ENCODE results near the gene PHF21A.
A peak's percentile ranks its signal among the peaks of the same experiment; 100 is the strongest.

The PHF21A gene

DNA sequence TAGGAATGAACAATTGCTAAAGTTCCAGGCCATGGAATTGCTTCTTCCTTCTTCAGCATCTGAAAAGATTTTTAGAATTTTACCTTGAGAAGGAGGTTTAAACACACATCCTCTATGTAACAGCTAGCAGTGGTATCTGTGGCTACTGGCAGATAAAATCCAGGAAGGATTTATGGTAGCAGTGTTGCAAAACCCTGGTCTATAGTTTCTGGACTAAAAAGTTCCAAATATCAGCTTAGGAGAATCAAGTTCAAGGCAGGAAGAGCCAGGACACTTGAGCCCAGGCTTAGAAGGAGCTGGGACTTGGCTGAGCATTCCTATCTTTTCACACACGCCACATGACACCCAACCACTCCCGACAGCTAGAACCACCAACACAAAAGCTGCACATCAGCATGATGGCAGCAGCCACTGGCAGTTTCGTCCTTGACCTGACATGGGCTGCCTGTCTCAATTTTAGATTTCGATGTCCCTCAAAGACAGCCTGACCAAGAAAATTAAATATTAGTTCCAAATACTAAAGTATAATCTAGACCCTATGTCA is 184.7 kb downstream of the PHF21A start:
- peaks cover 6% of the 10 kb centered on the region for H3K4me1 ChIP-seq
- H3K36me3 ChIP-seq (ENCODE audit: control insufficient read depth, insufficient read depth, low read length) = no peaks in the 10 kb centered on the region

DNA sequence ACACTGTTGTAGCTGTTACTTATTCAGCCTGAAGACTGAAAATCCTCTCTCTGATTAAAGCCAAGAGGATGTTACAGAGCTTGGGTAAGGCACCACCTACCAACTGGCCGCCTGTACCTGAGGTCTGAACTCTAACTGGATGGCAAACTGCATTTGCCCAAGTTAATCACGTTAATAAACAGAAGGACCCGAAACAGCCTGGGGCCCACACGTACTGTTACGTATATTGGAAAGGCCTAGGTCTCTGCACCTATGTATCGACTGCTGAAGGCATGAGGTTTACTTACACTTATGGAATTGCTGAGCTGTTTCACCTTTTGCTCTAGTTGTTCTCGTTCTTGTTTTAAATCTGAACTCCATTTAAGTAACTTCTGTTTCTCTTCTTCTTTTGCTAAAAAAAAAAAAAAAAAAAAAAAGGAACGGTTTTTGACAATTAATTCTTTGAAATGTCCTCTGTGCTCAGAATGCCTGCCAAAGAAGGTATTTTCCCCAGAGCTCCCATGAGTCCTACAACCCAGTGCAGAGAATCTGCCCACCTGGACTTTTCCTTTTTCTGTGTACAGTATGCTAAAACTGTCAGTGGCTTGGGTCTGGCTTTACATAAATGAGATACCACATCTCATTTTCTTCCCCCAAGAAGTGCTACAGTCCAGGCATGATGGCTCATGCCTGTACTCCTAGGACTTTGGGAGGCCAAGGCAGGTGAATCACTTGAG is 185.7 kb downstream of the PHF21A start:
- Histone ChIP-seq H3K36me3 (ENCODE audit: control insufficient read depth, insufficient read depth, low read length) (no peaks in the 10 kb centered on the region), H3K4me1 (peaks cover 6% of the 10 kb centered on the region), H3K27ac (peak overlapping the region; percentile 53), H3K79me2 (no peaks in the 10 kb centered on the region), H3K9ac (no peak overlapping the region), H3K27me3 (ENCODE audit: control insufficient read depth, insufficient read depth, low read length) (no peaks in the 10 kb centered on the region), H2AFZ (no peak overlapping the region), H3K4me3 (ENCODE audit: low read depth, low read length) (no peak overlapping the region), H3K4me2 (ENCODE audit: low read length) (no peak overlapping the region), H3K9me3 (ENCODE audit: control insufficient read depth, low read length) (no peaks in the 10 kb centered on the region)
- TF ChIP-seq, protein P1, sequence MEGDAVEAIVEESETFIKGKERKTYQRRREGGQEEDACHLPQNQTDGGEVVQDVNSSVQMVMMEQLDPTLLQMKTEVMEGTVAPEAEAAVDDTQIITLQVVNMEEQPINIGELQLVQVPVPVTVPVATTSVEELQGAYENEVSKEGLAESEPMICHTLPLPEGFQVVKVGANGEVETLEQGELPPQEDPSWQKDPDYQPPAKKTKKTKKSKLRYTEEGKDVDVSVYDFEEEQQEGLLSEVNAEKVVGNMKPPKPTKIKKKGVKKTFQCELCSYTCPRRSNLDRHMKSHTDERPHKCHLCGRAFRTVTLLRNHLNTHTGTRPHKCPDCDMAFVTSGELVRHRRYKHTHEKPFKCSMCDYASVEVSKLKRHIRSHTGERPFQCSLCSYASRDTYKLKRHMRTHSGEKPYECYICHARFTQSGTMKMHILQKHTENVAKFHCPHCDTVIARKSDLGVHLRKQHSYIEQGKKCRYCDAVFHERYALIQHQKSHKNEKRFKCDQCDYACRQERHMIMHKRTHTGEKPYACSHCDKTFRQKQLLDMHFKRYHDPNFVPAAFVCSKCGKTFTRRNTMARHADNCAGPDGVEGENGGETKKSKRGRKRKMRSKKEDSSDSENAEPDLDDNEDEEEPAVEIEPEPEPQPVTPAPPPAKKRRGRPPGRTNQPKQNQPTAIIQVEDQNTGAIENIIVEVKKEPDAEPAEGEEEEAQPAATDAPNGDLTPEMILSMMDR (IDR thresholded peaks at IDR 0.05) = no peak

More for the DNA sequence above, 184.7 kb downstream of the PHF21A start:
- Histone ChIP-seq H3K4me3 (ENCODE audit: low read depth, low read length) (no peak overlapping the region), H3K9me3 (ENCODE audit: control insufficient read depth, low read length) (no peaks in the 10 kb centered on the region), H3K27me3 (ENCODE audit: control insufficient read depth, insufficient read depth, low read length) (no peaks in the 10 kb centered on the region), H3K4me2 (ENCODE audit: low read length) (no peak overlapping the region), H3K27ac (no peak overlapping the region), H2AFZ (no peak overlapping the region), H3K9ac (no peak overlapping the region), H3K79me2 (no peaks in the 10 kb centered on the region)
- TF ChIP-seq, protein P1 (IDR thresholded peaks at IDR 0.05) = no peak

DNA sequence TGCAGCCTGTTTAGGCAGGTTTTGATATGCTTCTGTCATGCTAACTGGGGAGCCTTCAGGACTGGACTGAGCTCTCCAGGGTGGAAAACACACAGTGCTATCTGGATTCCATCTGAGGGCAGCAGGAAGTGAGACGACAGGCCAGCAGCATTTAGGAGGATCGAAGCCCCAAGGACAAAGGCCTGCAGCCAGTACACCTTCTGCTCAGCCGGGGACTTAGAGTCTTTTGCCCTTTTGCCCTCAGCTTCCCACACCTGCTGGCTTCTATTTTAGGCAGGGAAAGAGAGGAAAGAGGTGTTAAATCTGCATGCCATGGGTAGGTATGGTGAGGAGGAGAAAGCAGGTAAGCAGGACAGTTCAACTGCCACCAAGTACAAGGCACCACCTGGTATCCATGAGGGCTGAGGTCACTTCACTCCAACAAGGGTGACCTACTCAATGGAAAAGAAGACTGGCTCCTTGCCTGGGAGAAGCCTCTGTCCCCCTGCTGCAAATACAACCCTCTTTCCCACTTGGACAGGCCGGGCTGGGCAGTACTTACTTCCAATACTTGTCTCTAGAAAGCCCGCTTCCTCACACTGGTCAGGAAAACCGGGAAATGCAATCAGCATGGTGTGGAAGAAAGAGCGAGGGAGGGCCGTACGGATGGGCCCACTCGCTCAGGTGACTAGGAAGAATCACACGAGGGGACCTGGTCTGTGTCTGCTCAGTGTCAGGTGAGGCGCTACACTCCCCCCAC is 186.5 kb downstream of the PHF21A start:
- Histone ChIP-seq H3K4me3 (ENCODE audit: low read depth, low read length) (no peak overlapping the region), H3K79me2 (no peaks in the 10 kb centered on the region), H2AFZ (no peak overlapping the region), H3K9me3 (ENCODE audit: control insufficient read depth, low read length) (no peaks in the 10 kb centered on the region), H3K36me3 (ENCODE audit: control insufficient read depth, insufficient read depth, low read length) (no peaks in the 10 kb centered on the region), H3K27ac (peak overlapping the region; percentile 53), H3K4me1 (peaks cover 6% of the 10 kb centered on the region), H3K27me3 (ENCODE audit: control insufficient read depth, insufficient read depth, low read length) (no peaks in the 10 kb centered on the region), H3K9ac (no peak overlapping the region), H3K4me2 (ENCODE audit: low read length) (no peak overlapping the region)
- TF ChIP-seq, protein P1 (IDR thresholded peaks at IDR 0.05) = no peak

DNA sequence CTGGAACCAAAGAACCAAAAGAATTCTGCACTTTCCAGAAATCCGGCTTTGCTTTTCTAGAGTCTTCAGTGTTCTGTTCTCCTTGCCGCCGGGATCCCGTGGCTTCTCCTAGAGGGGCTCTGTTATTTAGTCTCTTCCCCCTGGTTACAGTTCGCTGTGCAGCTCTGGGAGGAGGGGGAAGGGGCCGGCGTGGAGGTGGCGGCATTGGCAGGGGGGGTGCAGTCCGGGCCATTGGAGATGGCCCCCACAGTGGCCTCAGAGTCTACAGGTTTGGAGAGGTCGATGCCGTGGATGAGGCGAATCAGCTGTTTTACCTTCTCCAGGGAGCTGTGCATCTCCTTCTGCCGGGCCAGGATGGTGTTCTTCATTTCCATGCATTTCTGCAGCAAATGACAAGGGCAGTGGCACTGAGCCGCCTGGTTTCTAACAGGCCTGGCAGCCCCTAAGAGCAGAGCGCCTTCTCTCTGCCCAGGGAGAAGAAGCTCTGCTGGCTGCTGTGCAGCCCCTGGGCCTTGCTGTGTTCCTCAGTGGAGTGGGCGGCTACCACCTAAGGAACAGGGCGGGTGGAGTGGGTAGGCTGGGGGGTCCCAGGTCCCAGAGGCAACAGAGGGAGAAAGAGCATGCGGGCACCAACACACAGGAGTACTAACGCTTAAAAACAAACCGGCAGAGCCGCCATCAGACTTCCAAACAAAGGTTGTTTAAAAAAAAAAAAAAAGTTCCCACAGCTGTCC is 187.2 kb downstream of the PHF21A start:
- no peaks in the 10 kb centered on the region for H3K36me3 ChIP-seq (ENCODE audit: control insufficient read depth, insufficient read depth, low read length)
- H3K27me3 ChIP-seq (ENCODE audit: control insufficient read depth, insufficient read depth, low read length) = no peaks in the 10 kb centered on the region
- H3K9ac ChIP-seq = no peak overlapping the region
- no peaks in the 10 kb centered on the region for H3K79me2 ChIP-seq
- H3K4me2 ChIP-seq (ENCODE audit: low read length) = no peak overlapping the region
- no peak overlapping the region for H3K4me3 ChIP-seq (ENCODE audit: low read depth, low read length)
- TF ChIP-seq, protein P1 (IDR thresholded peaks at IDR 0.05) = no peak
- no peaks in the 10 kb centered on the region for H3K9me3 ChIP-seq (ENCODE audit: control insufficient read depth, low read length)
- no peak overlapping the region for H2AFZ ChIP-seq
- H3K27ac ChIP-seq = peak overlapping the region; percentile 53
- peaks cover 6% of the 10 kb centered on the region for H3K4me1 ChIP-seq
